Psoas muscle (tissue), 8 donors: Measurements from ENCODE around the gene RBFOX1. TPM values are rescaled to one million over a fixed set of nuclear protein-coding genes. Genes with fewer than 3 reads are reported as not detected.

Source experiments
- ATAC-seq, 4 donors: fragments of 200-7000 bp; cut with Tn5 transposase; one replicate each; pipeline ENCODE4 v1.9.1; 2020; ENCODE audit warnings: moderate library complexity in 3 of 4, mild to moderate bottlenecking in 2 of 4
- DNase-seq, 2 donors: peaks; one replicate each; pipeline ENCODE4 v3.0.0-alpha.2; 2020
- H3K27ac ChIP-seq: fragments of 200-600 bp; one replicate; pipeline ENCODE4 v1.8.0; 2022
- H3K27me3 ChIP-seq, 3 donors: fragments of 200-600 bp in 1 of 3; one replicate each; pipeline versions ENCODE4 v1.6.1 to v1.8.0; 2013 to 2022; ENCODE audit warnings: low read length in 2 of 3, mild to moderate bottlenecking in 2 of 3, moderate library complexity in 1 of 3; ENCODE audit not compliant: insufficient read depth in 3 of 3
- H3K36me3 ChIP-seq, 2 donors: fragments of 200-600 bp in 1 of 2; one replicate each; pipeline versions ENCODE4 v1.6.1 to v1.8.0; 2013 to 2022; ENCODE audit warnings: low read depth in 1 of 2, mild to moderate bottlenecking in 1 of 2, moderate library complexity in 1 of 2; ENCODE audit not compliant: insufficient read depth in 1 of 2
- H3K4me1 ChIP-seq: fragments of 200-600 bp; one replicate; pipeline ENCODE4 v1.8.0; 2022
- H3K4me3 ChIP-seq: fragments of 200-600 bp; one replicate; pipeline ENCODE4 v1.8.0; 2022; ENCODE audit warnings: mild to moderate bottlenecking
- H3K9me3 ChIP-seq: fragments of 200-600 bp; one replicate; pipeline ENCODE4 v1.8.0; 2022
- WGBS, 3 donors: extraction: QIAGEN DNeasy Blood & Tissue Kit; methylation state at CpG; one replicate each; pipeline versions ENCODE4 v1.1.6 to v1.1.7; 2013; 5-methylcytosine and 5-hydroxymethylcytosine counted together
- intact Hi-C, 2 donors: fragments of 100-400 bp; cut with DNase I; formaldehyde crosslinking; loops; one replicate each; pipeline versions ENCODE4 v1.11.0 to v1.14.2; 2022
- polyA plus RNA-seq, 3 donors: library from polyadenylated mRNA; stranded (reverse); fragments of 200-250 nt; gene quantifications; one replicate each; pipeline ENCODE4 v1.2.3, GENCODE V29; 2013
- total RNA-seq, 4 donors: library from RNA; stranded (reverse); fragmentation: NEBNext Ultra II Directional in 2 of 4; extraction: Animal tissue kit (Norgen Biotek cat#: 25700) in 2 of 4; gene quantifications; one replicate each; pipeline versions ENCODE4 v1.2.1 to v1.2.4, GENCODE V29; 2021 to 2023
- TF ChIP-seq, protein P1 (sequence below): fragments of 200-600 bp; IDR thresholded peaks from one replicate; pipeline ENCODE4 v1.8.0; 2022; ENCODE audit warnings: antibody characterized with exemption
- donor health status: healthy with polysubstance abuse.
- donor health status: DM: no; HTN: no; CAD: no; lungs with moderate emphysema.
- donor health status: Bipolar disorder and iron deficiency.
- donor health status: healthy.
- donor health status: DM: yes; HTN: yes; CAD: no.
- donor health status: DM: no; HTN: no; CAD: no.
- donor health status: DM: no; HTN: no; CAD: no.
- donor health status: DM: yes; HTN: yes; CAD: no.

The RBFOX1 gene
- total and polyA plus RNA-seq, 7 donors = 2.8 to 141 (median 113) TPM

DNA sequence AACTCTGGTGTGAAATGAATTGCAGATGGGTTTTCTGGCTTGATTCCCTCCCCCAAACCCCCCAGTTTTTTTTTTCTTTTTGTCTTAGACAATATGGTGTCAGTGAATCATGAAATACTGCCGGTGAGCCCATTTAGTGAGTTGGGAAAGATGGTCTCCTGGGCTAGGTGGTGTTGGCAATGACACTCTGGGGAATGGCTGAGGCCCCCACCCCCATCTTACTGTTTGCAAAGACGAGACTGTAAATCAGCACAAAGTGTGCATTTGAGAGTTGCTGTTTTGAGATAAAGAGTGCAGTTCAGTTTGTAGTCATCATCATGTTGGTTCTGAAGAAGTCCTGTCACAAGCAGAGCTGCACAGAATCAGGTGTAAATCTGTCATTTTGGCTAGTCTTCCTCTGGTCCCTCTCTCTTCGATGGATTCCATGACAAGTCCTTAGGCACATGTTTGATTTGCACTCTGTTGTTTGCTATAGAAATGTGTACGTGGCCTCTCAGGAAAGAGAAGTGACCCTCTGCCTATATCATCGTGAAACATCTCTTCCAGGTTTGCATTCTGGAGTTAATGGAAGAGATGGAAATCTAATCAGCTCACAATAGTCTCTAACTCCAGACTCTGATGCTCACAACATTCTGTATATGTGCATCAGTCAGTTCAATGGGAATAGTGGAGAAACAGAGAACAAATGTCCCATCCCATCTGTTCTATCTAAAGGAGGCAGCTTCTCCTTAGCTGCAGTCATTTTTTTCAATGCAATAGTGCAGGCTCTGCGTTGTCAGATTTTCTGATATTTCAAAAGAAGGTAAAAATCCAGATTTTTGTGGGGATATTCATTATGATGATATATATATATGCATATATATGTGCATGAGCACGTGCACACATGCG is 34.6 kb downstream of the RBFOX1 start:
- H3K27ac ChIP-seq = no peak overlapping the region
- H3K9me3 ChIP-seq = no peaks in the 10 kb centered on the region
- TF ChIP-seq, protein P1, sequence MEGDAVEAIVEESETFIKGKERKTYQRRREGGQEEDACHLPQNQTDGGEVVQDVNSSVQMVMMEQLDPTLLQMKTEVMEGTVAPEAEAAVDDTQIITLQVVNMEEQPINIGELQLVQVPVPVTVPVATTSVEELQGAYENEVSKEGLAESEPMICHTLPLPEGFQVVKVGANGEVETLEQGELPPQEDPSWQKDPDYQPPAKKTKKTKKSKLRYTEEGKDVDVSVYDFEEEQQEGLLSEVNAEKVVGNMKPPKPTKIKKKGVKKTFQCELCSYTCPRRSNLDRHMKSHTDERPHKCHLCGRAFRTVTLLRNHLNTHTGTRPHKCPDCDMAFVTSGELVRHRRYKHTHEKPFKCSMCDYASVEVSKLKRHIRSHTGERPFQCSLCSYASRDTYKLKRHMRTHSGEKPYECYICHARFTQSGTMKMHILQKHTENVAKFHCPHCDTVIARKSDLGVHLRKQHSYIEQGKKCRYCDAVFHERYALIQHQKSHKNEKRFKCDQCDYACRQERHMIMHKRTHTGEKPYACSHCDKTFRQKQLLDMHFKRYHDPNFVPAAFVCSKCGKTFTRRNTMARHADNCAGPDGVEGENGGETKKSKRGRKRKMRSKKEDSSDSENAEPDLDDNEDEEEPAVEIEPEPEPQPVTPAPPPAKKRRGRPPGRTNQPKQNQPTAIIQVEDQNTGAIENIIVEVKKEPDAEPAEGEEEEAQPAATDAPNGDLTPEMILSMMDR = no peak
- H3K4me3 ChIP-seq = no peak overlapping the region
- WGBS, 3 donors = 81 to 90% (median 86%) methylated on average over 8 of the region's 8 CpGs
- H3K36me3 ChIP-seq = peaks cover 0 to 11% of the 10 kb centered on the region in 2 donors
- ATAC-seq = no peak
- intact Hi-C loops = no loop called here
- H3K4me1 ChIP-seq = peaks cover 79% of the 10 kb centered on the region
- no peaks in the 10 kb centered on the region for H3K27me3 ChIP-seq
- no peak for DNase-seq

DNA sequence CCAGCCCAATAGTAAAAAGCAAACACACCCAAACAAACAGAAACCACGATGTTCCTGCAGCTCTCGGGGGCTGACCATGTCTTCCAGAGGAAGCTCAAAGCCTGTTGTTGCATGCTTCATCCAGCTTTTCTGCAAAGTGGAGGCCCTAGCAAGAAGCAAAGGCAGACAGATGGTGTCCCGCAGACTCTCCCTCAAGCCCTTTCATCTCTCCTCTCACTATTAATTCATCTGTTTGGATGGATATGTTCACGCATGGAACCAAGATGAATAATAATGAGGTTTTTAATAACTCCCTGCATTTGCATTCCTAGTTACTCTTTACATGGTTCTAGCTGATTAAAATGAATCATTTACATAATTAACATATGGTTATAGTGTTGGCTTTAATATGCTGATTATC is 36.6 kb downstream of the RBFOX1 start:
- TF ChIP-seq, protein P1 = no peak
- 65 to 71% (median 70%) methylated on average over 4 of the region's 4 CpGs for WGBS, 3 donors
- DNase-seq (no peak), ATAC-seq (no peak)
- no peaks in the 10 kb centered on the region for H3K9me3 ChIP-seq
- intact Hi-C loops = no loop called here
- peaks cover 79% of the 10 kb centered on the region for H3K4me1 ChIP-seq
- no peak overlapping the region for H3K4me3 ChIP-seq
- peaks cover 0 to 11% of the 10 kb centered on the region in 2 donors for H3K36me3 ChIP-seq
- H3K27ac ChIP-seq = peak overlapping the region; percentile 30
- no peaks in the 10 kb centered on the region for H3K27me3 ChIP-seq

DNA sequence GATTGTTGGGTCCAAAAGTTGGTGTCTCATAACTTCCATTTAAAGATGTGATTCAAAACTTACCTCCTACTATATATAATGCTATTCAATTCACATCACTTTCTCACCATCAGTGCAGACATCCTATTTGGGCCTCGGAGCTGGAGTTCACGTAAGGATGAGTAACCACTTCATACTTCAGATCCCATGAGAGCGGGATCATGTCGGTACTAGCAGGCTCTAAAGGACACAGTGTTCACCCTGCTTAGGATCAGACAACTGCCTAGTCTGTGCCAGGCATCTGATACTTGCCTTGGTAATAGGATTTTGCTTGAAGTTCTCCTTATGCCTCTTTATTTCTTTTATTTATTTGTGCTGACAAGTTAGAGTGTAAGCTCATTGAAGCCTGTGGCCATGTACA is 39.5 kb downstream of the RBFOX1 start:
- ATAC-seq = peak; percentile 80 to 97 (median 95)
- intact Hi-C loops = no loop called here
- TF ChIP-seq, protein P1 = no peak
- no peak overlapping the region for H3K4me3 ChIP-seq
- H3K27ac ChIP-seq = peak overlapping the region; percentile 69
- no peaks in the 10 kb centered on the region for H3K9me3 ChIP-seq
- no peak for DNase-seq
- peaks cover 72% of the 10 kb centered on the region for H3K4me1 ChIP-seq
- 24 to 39% (median 34%) methylated on average over 4 of the region's 4 CpGs for WGBS, 3 donors
- no peaks in the 10 kb centered on the region for H3K27me3 ChIP-seq
- peaks cover 0 to 11% of the 10 kb centered on the region in 2 donors for H3K36me3 ChIP-seq

DNA sequence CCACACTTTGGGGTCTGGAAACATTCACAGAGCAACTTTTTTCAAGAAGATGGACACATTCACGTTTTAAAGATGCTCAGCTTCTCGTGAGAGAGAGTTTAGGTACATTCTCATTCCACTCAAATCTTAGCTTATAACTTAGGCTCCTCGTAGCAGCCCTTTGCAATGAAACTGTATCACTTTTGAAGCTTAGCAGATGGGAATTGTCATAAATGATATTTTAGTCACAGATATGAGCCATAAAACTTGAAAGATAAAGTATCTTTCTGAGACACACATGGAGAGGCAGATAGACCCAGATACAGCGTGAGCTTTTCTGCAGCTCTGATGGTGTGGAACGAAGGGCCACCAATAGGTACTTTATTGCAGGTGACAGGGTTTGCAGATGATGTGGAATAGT is 41.1 kb downstream of the RBFOX1 start:
- H3K9me3 ChIP-seq = no peaks in the 10 kb centered on the region
- peak overlapping the region; percentile 78 for H3K27ac ChIP-seq
- H3K4me3 ChIP-seq = no peak overlapping the region
- peaks cover 0 to 6% of the 10 kb centered on the region in 2 donors for H3K36me3 ChIP-seq
- no peak for ATAC-seq
- no peaks in the 10 kb centered on the region for H3K27me3 ChIP-seq
- intact Hi-C loops = no loop called here
- no peak for DNase-seq
- TF ChIP-seq, protein P1 = no peak
- H3K4me1 ChIP-seq = peaks cover 85% of the 10 kb centered on the region
- 83 to 86% (median 84%) methylated on average over 5 of the region's 5 CpGs for WGBS, 3 donors
